HepG2 (cell line): ENCODE measurements around the gene DNAJC1.

ENCODE experiments used
- CHD4 ChIP-seq: fragments of 200-600 bp; sonication (generic); IDR thresholded peaks from 2 replicates; pipeline ENCODE4 v1.7.0; 2017; ENCODE audit warnings: mild to moderate bottlenecking, low read length, borderline replicate concordance
- NAIF1 ChIP-seq: sonication (generic); formaldehyde crosslinking; IDR thresholded peaks from 2 replicates; pipeline ENCODE4 v1.5.0; 2020; ENCODE audit warnings: mild to moderate bottlenecking, missing genetic modification reagents, borderline replicate concordance
- NR2F6 ChIP-seq, 2 experiments: IDR thresholded peaks; 2 replicates each; pipeline ENCODE4 v1.6.1; 2016; ENCODE audit warnings: antibody characterized with exemption in 1 of 2, mild to moderate bottlenecking in 1 of 2
- ZNF350 ChIP-seq: sonication (generic); formaldehyde crosslinking; IDR thresholded peaks from 2 replicates; pipeline ENCODE4 v1.4.0; 2020; ENCODE audit warnings: mild to moderate bottlenecking, low read depth, missing genetic modification reagents, borderline replicate concordance
- ZNF766 ChIP-seq: sonication (generic); formaldehyde crosslinking; IDR thresholded peaks from 2 replicates; pipeline ENCODE4 v1.5.0; 2020; ENCODE audit warnings: missing genetic modification reagents, borderline replicate concordance

DNA sequence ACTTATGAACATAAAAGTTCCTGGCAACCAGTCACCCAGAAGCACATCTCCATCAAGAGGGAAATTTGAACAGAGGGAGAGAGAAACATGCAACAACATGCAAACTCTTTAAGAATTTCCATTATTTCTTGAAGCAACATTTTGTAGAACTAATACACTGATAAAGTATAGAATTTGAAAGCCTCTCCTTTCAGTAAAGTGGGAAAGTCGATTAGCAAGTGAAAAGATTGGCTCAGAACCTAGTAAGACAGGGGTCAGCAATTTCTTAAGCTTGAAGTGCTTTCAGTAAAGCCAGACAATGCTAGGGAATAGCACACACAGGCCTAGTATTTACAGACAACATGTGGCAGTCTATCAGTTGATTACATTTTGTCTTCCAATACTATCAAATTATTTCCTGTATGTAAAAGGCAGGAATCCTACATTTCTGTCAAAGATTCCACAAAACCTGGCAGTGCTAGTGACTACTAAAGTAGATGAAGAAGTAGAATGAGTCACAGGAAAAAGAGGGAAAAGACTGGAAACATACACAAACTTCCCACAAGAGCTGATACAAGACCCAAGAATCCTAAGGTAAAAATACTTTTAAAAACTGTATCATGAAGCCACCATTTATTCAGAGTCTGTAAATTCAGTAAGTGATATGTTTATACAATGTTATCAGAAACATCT lies 25.2 kb downstream of the DNAJC1 start:
- TF ChIP-seq ZNF350 (CRISPR knock-in tag) = no peak
- TF ChIP-seq ZNF766 (CRISPR knock-in tag) = no peak
- TF ChIP-seq NAIF1 (CRISPR knock-in tag) = no peak
- no peak for TF ChIP-seq NR2F6 (IDR thresholded peaks at IDR 0.05)
- TF ChIP-seq NR2F6 (CRISPR knock-in tag; IDR thresholded peaks at IDR 0.05) = no peak
- no peak for TF ChIP-seq CHD4
